Mesenchymal stem cell (in vitro differentiated cells and primary cell): ENCODE results near the gene PCDHGB3.
"Not testable (repeated sequence)": the region's sequence is repeated elsewhere in the genome, so short reads cannot be mapped to it uniquely, and the experiment has no call there.

Source experiments
- DNase-seq: peaks from one replicate; pipeline ENCODE4 v3.0.0-alpha.2; 2013
- H2AFZ ChIP-seq: one replicate; pipeline ENCODE4 v1.6.1; 2013; ENCODE audit warnings: low read depth, mild to moderate bottlenecking, control low read depth, inconsistent platforms, low read length, moderate library complexity
- H2AK5ac ChIP-seq: 2 replicates; pipeline ENCODE4 v1.6.1; 2013; ENCODE audit warnings: low read length, moderate library complexity, mild to moderate bottlenecking, inconsistent platforms; ENCODE audit not compliant: severe bottlenecking
- H2BK120ac ChIP-seq: one replicate; pipeline ENCODE4 v1.6.1; 2013; ENCODE audit warnings: low read depth, mild to moderate bottlenecking, inconsistent platforms, low read length, moderate library complexity
- H2BK12ac ChIP-seq, 2 experiments: one replicate each; pipeline ENCODE4 v1.6.1; 2013; ENCODE audit warnings: inconsistent platforms in 2 of 2, low read length in 2 of 2, mild to moderate bottlenecking in 2 of 2, moderate library complexity in 2 of 2, control low read depth in 1 of 2
- H2BK15ac ChIP-seq: one replicate; pipeline ENCODE4 v1.6.1; 2013; ENCODE audit warnings: mild to moderate bottlenecking, low read depth, inconsistent platforms; ENCODE audit not compliant: poor library complexity, severe bottlenecking
- H2BK5ac ChIP-seq: 2 replicates; pipeline ENCODE4 v1.6.1; 2013; ENCODE audit warnings: low read depth, mild to moderate bottlenecking, low read length, control low read depth, inconsistent platforms; ENCODE audit not compliant: poor library complexity, severe bottlenecking
- H3K14ac ChIP-seq, 2 experiments: one replicate each; pipeline ENCODE4 v1.6.1; 2013; ENCODE audit warnings: inconsistent platforms in 2 of 2, low read length in 2 of 2, control low read depth in 1 of 2, mild to moderate bottlenecking in 1 of 2, moderate library complexity in 1 of 2
- H3K18ac ChIP-seq, 2 experiments: one replicate each; pipeline ENCODE4 v1.6.1; 2013; ENCODE audit warnings: inconsistent platforms in 2 of 2, low read length in 2 of 2, control low read depth in 1 of 2, low read depth in 1 of 2, mild to moderate bottlenecking in 1 of 2
- H3K23ac ChIP-seq, 2 experiments: one replicate each; pipeline ENCODE4 v1.6.1; 2013; ENCODE audit warnings: inconsistent platforms in 2 of 2, low read length in 2 of 2, mild to moderate bottlenecking in 2 of 2, moderate library complexity in 2 of 2, control low read depth in 1 of 2
- H3K27ac ChIP-seq: 2 replicates; pipeline ENCODE4 v1.5.1; 2013; ENCODE audit warnings: mild to moderate bottlenecking, moderate library complexity, low read length, control low read depth, inconsistent platforms; ENCODE audit not compliant: poor library complexity, severe bottlenecking
- H3K27me3 ChIP-seq, 2 experiments: 2 replicates each; pipeline versions ENCODE4 v1.6.1 to v1.7.0; 2013; ENCODE audit warnings: low read length in 2 of 2, mild to moderate bottlenecking in 2 of 2, moderate library complexity in 2 of 2, control low read depth in 1 of 2, inconsistent platforms in 1 of 2; ENCODE audit not compliant: control insufficient read depth in 1 of 2, insufficient read depth in 1 of 2
- H3K36me3 ChIP-seq, 2 experiments: 2 replicates each; pipeline versions ENCODE4 v1.6.1 to v1.7.0; 2013; ENCODE audit warnings: low read length in 2 of 2, control low read depth in 1 of 2, inconsistent platforms in 1 of 2, low read depth in 1 of 2, mild to moderate bottlenecking in 1 of 2; ENCODE audit not compliant: insufficient read depth in 2 of 2, control insufficient read depth in 1 of 2
- H3K4ac ChIP-seq, 2 experiments: one replicate each; pipeline ENCODE4 v1.6.1; 2013; ENCODE audit warnings: inconsistent platforms in 2 of 2, low read length in 2 of 2, mild to moderate bottlenecking in 2 of 2, moderate library complexity in 2 of 2, control low read depth in 1 of 2, low read depth in 1 of 2
- H3K4me1 ChIP-seq: 2 replicates; pipeline ENCODE4 v1.6.1; 2013; ENCODE audit warnings: low read depth, low read length, control low read depth; ENCODE audit not compliant: control insufficient read depth, insufficient read depth
- H3K4me2 ChIP-seq: 2 replicates; pipeline ENCODE4 v1.6.1; 2013; ENCODE audit warnings: low read length, mild to moderate bottlenecking, inconsistent platforms; ENCODE audit not compliant: poor library complexity, severe bottlenecking
- H3K4me3 ChIP-seq, 2 experiments: 2 replicates each; pipeline versions ENCODE4 v1.5.1 to v1.7.0; 2013; ENCODE audit warnings: low read length in 2 of 2, mild to moderate bottlenecking in 2 of 2, control low read depth in 1 of 2, low read depth in 1 of 2; ENCODE audit not compliant: insufficient read depth in 1 of 2
- H3K79me1 ChIP-seq: replicated peaks from 2 replicates; pipeline ENCODE4 v1.6.1; 2013; ENCODE audit warnings: mild to moderate bottlenecking, control low read depth, low read length, inconsistent platforms; ENCODE audit not compliant: poor library complexity, severe bottlenecking
- H3K9ac ChIP-seq: 2 replicates; pipeline ENCODE4 v1.7.0; 2013; ENCODE audit warnings: mild to moderate bottlenecking, low read length, moderate library complexity
- H3K9me3 ChIP-seq: 2 replicates; pipeline ENCODE4 v1.7.0; 2013; ENCODE audit warnings: mild to moderate bottlenecking, low read length; ENCODE audit not compliant: control insufficient read depth
- H4K8ac ChIP-seq: one replicate; pipeline ENCODE4 v1.6.1; 2013; ENCODE audit warnings: inconsistent platforms, mild to moderate bottlenecking, low read length, moderate library complexity
- H4K91ac ChIP-seq: one replicate; pipeline ENCODE4 v1.6.1; 2013; ENCODE audit warnings: mild to moderate bottlenecking, low read length, inconsistent platforms
- WGBS: methylation state at CpG from one replicate; pipeline ENCODE4 v1.1.7; 2013; ENCODE audit warnings: mixed read lengths; 5-methylcytosine and 5-hydroxymethylcytosine counted together

PCDHGB3 gene

GRCh38 chr5:141384471-141385267, 14.6 kb downstream of the PCDHGB3 start:
- H2AFZ ChIP-seq: no peak overlapping the region
- WGBS: 92% methylated on average over 40 of the region's 43 CpGs
- H3K9ac ChIP-seq: no peak overlapping the region
- H3K79me1 ChIP-seq: peaks cover 7% of the 10 kb centered on the region
- peaks cover 2% of the 10 kb centered on the region for H3K4me1 ChIP-seq
- H3K9me3 ChIP-seq: peaks cover 44% of the 10 kb centered on the region
- H3K14ac ChIP-seq: no peak overlapping the region
- no peak overlapping the region for H3K27ac ChIP-seq
- no peak overlapping the region for H4K8ac ChIP-seq
- H3K18ac ChIP-seq: no peak overlapping the region
- H3K4ac ChIP-seq: no peak overlapping the region
- no peak overlapping the region for H2BK12ac ChIP-seq
- H2BK15ac ChIP-seq: no peak overlapping the region
- peaks cover 0 to 8% of the 10 kb centered on the region in 2 experiments for H3K36me3 ChIP-seq
- no peak overlapping the region for H2BK5ac ChIP-seq
- no peak overlapping the region for H3K23ac ChIP-seq
- no peak overlapping the region for H4K91ac ChIP-seq
- no peak overlapping the region for H2BK120ac ChIP-seq
- no peaks in the 10 kb centered on the region for H3K27me3 ChIP-seq
- no peak overlapping the region for H3K4me2 ChIP-seq
- no peak overlapping the region for H2AK5ac ChIP-seq
- DNase-seq: no peak
- H3K4me3 ChIP-seq: no peak overlapping the region

DNA sequence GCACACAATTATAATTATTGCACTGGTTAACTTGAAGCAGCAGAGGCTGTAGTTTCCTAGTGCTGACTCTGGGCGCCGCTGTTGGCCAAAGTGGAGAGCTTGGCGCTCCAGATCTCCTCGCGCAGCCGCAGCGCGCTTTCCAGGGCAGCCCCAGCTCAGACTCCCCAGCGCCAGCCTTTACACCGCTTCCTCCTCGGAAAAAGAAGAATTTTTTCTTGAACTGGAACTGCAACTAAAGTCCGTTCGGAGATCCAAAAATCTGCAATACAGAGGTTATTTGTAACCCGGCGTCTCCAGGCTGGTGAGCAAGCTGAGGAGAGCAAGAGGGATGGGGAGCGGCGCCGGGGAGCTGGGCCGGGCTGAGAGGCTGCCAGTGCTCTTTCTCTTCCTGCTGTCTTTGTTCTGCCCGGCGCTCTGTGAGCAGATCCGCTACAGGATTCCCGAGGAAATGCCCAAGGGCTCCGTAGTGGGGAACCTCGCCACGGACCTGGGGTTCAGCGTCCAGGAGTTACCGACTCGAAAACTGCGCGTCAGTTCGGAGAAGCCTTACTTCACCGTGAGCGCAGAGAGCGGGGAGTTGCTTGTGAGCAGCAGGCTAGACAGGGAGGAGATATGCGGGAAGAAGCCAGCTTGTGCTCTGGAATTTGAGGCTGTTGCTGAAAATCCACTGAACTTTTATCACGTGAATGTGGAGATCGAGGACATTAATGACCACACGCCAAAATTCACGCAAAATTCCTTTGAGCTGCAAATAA, 17.7 kb downstream of the PCDHGB3 start, which contains the start of gene PCDHGB4:
Gene PCDHGB4, plus strand, starts transcription at position 142 of the 755 bp plus-strand sequence. Its CDS starts 187 bp downstream, at position 329.
- not testable (repeated sequence) for H3K4me2 ChIP-seq, H2BK12ac ChIP-seq, H3K18ac ChIP-seq, H3K4ac ChIP-seq, H2BK5ac ChIP-seq, H4K8ac ChIP-seq, H3K4me1 ChIP-seq, H3K27me3 ChIP-seq, H3K23ac ChIP-seq, H3K9ac ChIP-seq, H4K91ac ChIP-seq, H2BK15ac ChIP-seq, H2AK5ac ChIP-seq, H2AFZ ChIP-seq, H3K14ac ChIP-seq, H2BK120ac ChIP-seq
- peaks cover 62% of the 10 kb centered on the region for H3K9me3 ChIP-seq
- peaks cover 0 to 14% of the 10 kb centered on the region in 2 experiments for H3K36me3 ChIP-seq
- H3K4me3 ChIP-seq: peak within 1 kb of the TSS; percentile 47 to 62
- peaks cover 12% of the 10 kb centered on the region for H3K79me1 ChIP-seq
- peak within 1 kb of the TSS; percentile 57 for H3K27ac ChIP-seq
- DNase-seq: peak; percentile 74
- 21% methylated on average over 10 of the region's 40 CpGs for WGBS

DNA sequence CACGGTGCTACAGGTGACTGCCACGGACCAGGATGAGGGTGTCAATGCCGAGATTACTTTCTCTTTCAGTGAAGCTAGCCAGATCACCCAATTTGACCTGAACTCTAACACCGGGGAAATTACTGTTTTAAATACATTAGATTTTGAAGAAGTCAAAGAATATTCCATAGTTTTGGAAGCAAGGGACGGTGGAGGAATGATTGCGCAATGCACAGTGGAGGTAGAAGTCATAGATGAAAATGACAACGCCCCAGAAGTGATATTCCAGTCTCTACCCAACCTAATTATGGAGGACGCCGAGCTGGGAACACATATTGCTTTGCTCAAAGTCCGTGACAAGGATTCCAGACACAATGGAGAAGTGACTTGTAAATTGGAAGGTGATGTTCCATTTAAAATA, 18.6 kb downstream of the PCDHGB3 start:
- H2AFZ ChIP-seq: no peak overlapping the region
- H3K9me3 ChIP-seq: peaks cover 63% of the 10 kb centered on the region
- no peak overlapping the region for H3K4me2 ChIP-seq
- peaks cover 18% of the 10 kb centered on the region for H3K79me1 ChIP-seq
- H3K27ac ChIP-seq: no peak overlapping the region
- H2BK120ac ChIP-seq: no peak overlapping the region
- DNase-seq: no peak
- H2AK5ac ChIP-seq: no peak overlapping the region
- H3K4ac ChIP-seq: no peak overlapping the region
- no peak overlapping the region for H3K14ac ChIP-seq
- H2BK15ac ChIP-seq: no peak overlapping the region
- no peaks in the 10 kb centered on the region for H3K27me3 ChIP-seq
- H3K23ac ChIP-seq: no peak overlapping the region
- H4K91ac ChIP-seq: no peak overlapping the region
- H3K4me3 ChIP-seq: peak overlapping the region in 1 of 2 experiments; percentile 59
- WGBS: 97% methylated on average over 7 of the region's 10 CpGs
- H4K8ac ChIP-seq: no peak overlapping the region
- H2BK5ac ChIP-seq: no peak overlapping the region
- peaks cover 0 to 22% of the 10 kb centered on the region in 2 experiments for H3K36me3 ChIP-seq
- H2BK12ac ChIP-seq: no peak overlapping the region
- H3K9ac ChIP-seq: no peak overlapping the region
- peaks cover 3% of the 10 kb centered on the region for H3K4me1 ChIP-seq
- H3K18ac ChIP-seq: no peak overlapping the region
